Left ventricle myocardium inferior (tissue), 1 donor: ENCODE measurements around the gene TWSG1. TPM values are rescaled to one million over a fixed set of nuclear protein-coding genes. Genes with fewer than 3 reads are reported as not detected.
"Not testable (repeated sequence)": the region's sequence is repeated elsewhere in the genome, so short reads cannot be mapped to it uniquely, and the experiment has no call there.

ENCODE experiments used
- DNase-seq: peaks from one replicate; pipeline ENCODE4 v3.0.0-alpha.2; 2020
- H3K27ac ChIP-seq: fragments of 200-600 bp; replicated peaks from 2 replicates; pipeline ENCODE4 v1.8.0; 2021
- H3K27me3 ChIP-seq: fragments of 200-600 bp; 2 replicates; pipeline ENCODE4 v1.8.0; 2021; ENCODE audit warnings: low read depth
- H3K36me3 ChIP-seq: fragments of 200-600 bp; 2 replicates; pipeline ENCODE4 v1.8.0; 2021
- H3K4me1 ChIP-seq: fragments of 200-600 bp; 2 replicates; pipeline ENCODE4 v1.8.0; 2021
- H3K4me3 ChIP-seq: fragments of 200-600 bp; 2 replicates; pipeline ENCODE4 v1.8.0; 2021; ENCODE audit warnings: mild to moderate bottlenecking, moderate library complexity
- H3K9me3 ChIP-seq: fragments of 200-600 bp; replicated peaks from 2 replicates; pipeline ENCODE4 v1.8.0; 2021
- intact Hi-C: fragments of 100-400 bp; cut with micrococcal nuclease; formaldehyde crosslinking; loops from one replicate; pipeline ENCODE4 v1.11.0; 2022
- total RNA-seq: library from RNA; stranded (reverse); fragmentation: NEBNext Ultra II Directional; extraction: Animal tissue kit (Norgen Biotek cat#: 25700); gene quantifications from one replicate; pipeline ENCODE4 v1.2.1, GENCODE V29; 2021
- TF ChIP-seq, protein P1 (sequence below): fragments of 200-600 bp; IDR thresholded peaks from 2 replicates; pipeline ENCODE4 v1.8.0; 2021; ENCODE audit warnings: antibody characterized with exemption, mild to moderate bottlenecking, borderline replicate concordance
- donor health status: DM: no; HTN: yes; CAD: no; lungs with severe emphysema.

Gene TWSG1
- total RNA-seq, 1 donor from 2014 or later, result 12.1 TPM

DNA sequence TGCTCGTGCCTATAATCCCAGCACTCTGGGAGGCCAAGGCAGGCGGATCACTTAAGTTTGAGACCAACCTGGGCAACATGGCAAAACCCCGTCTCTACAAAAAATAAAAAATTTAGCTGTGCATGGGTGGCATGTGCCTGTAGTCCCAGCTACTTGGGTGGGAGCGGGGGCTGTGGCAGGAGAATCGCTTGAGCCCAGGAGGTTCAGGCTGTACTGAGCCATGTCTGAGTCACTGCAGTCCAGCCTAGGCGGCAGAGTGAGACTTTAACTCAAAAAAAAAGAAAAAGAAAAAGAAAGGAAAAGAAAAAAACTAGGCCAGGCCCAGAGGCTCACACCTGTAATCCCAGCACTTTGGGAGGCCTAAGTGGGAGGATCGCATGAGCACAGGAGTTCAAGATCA is 30.8 kb downstream of the TWSG1 start:
- Histone ChIP-seq H3K27ac (no peak overlapping the region), H3K27me3 (no peaks in the 10 kb centered on the region), H3K4me1 (no peaks in the 10 kb centered on the region), H3K9me3 (no peaks in the 10 kb centered on the region), H3K36me3 (peaks cover 22% of the 10 kb centered on the region), H3K4me3 (no peak overlapping the region)
- TF ChIP-seq, protein P1, sequence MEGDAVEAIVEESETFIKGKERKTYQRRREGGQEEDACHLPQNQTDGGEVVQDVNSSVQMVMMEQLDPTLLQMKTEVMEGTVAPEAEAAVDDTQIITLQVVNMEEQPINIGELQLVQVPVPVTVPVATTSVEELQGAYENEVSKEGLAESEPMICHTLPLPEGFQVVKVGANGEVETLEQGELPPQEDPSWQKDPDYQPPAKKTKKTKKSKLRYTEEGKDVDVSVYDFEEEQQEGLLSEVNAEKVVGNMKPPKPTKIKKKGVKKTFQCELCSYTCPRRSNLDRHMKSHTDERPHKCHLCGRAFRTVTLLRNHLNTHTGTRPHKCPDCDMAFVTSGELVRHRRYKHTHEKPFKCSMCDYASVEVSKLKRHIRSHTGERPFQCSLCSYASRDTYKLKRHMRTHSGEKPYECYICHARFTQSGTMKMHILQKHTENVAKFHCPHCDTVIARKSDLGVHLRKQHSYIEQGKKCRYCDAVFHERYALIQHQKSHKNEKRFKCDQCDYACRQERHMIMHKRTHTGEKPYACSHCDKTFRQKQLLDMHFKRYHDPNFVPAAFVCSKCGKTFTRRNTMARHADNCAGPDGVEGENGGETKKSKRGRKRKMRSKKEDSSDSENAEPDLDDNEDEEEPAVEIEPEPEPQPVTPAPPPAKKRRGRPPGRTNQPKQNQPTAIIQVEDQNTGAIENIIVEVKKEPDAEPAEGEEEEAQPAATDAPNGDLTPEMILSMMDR, result no peak
- intact Hi-C loops, result no loop called here
- DNase-seq, result no peak

DNA sequence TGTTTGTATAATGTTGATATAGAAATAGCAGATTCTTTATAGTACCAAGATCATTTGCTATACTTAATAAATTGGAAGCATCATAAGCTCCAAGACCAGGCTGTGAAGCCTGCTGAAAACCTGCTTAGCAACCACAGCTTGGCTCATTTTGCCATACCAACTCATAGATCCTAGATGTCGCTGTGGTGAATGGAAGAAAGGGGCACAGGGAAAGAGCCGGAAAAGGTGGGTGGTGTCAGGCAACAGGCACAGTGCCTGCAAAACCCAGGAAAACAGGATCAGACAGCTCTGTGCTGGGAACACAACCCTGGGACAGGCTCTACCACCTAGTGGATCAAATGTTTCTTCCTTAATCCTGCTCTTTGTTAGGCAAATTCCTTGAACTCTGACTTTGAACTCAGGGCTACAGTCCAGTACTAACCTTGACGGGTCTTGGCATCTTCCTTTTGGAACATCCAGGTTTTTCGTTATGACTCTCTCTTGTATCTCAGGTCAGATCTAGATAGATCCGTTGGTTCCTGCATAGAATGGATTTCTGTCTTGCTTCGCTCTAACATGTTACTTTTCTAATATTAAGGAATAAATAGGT is 31.6 kb downstream of the TWSG1 start:
- H3K4me1 ChIP-seq, result no peaks in the 10 kb centered on the region
- intact Hi-C loops, result no loop called here
- TF ChIP-seq, protein P1, result peak; percentile 42
- H3K9me3 ChIP-seq, result no peaks in the 10 kb centered on the region
- H3K36me3 ChIP-seq, result peaks cover 22% of the 10 kb centered on the region
- no peak for DNase-seq
- H3K27ac ChIP-seq, result no peak overlapping the region
- H3K27me3 ChIP-seq, result no peaks in the 10 kb centered on the region
- no peak overlapping the region for H3K4me3 ChIP-seq

DNA sequence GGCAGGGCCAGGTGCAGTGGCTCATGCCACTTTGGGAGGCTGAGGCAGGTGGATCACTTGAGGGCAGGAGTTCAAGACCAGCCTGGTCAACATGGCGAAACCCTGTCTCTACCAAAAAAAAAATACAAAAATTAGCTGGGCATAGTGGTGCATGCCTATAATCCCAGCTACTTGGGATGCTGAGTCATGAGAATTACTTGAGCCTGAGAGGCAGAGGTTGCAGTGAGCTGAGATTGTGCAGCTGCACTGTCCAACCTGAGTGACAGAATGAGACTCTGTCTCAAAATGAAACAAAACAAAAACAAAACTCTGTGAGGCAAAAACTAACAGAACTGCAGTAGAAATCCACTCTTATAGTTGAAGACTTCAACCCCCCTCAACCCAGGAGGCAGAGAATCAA is 38.7 kb downstream of the TWSG1 start:
- intact Hi-C loops, H3K4me3 ChIP-seq, DNase-seq, H3K9me3 ChIP-seq, H3K27me3 ChIP-seq, H3K4me1 ChIP-seq, H3K27ac ChIP-seq: not testable (repeated sequence)
- peaks cover 17% of the 10 kb centered on the region for H3K36me3 ChIP-seq

DNA sequence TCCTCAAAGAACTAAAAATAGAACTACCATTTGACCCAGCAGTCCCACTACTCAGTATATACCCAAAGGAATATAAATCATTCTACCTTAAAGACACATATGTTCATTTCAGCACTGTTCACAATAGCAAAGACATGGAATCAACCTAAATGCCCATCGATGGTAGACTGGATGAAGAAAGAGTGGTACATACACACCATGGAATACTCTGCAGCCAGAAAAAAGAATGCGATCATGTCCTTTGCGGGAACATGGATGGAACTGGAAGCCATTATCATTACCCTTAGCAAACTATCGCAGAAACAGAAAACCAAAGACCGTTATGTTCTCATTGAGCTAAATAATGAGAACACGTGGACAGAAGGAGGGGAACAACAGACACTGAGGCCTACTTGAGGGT is 44.5 kb downstream of the TWSG1 start:
- Histone ChIP-seq H3K27ac (no peak overlapping the region), H3K4me3 (no peak overlapping the region), H3K9me3 (peaks cover 6% of the 10 kb centered on the region), H3K36me3 (peaks cover 12% of the 10 kb centered on the region), H3K4me1 (no peaks in the 10 kb centered on the region), H3K27me3 (no peaks in the 10 kb centered on the region)
- no peak for DNase-seq
- intact Hi-C loops, result no loop called here
- TF ChIP-seq, protein P1, result no peak

DNA sequence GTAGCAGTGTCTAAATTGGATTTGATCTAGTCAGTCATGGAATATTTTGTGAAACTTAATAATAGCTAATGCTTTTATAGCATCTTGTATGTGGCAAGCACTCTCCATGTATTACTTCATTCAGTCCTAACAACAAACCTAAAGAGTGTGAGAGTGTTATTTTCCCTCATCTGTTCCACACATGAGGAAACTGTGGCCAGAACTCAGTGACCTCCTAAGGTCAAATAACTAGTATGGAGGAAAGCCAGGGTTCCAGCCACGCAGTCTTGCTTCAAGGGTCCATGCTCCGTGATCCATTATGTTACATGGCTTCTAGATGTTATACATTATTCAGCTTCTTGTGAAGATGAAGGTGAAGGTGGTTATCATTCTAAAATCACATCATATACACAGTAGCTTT is 45.5 kb downstream of the TWSG1 start:
- TF ChIP-seq, protein P1, result no peak
- Histone ChIP-seq H3K4me1 (no peaks in the 10 kb centered on the region), H3K9me3 (peaks cover 6% of the 10 kb centered on the region), H3K27me3 (no peaks in the 10 kb centered on the region), H3K27ac (no peak overlapping the region), H3K4me3 (no peak overlapping the region), H3K36me3 (peaks cover 12% of the 10 kb centered on the region)
- DNase-seq, result no peak
- intact Hi-C loops, result no loop called here

DNA sequence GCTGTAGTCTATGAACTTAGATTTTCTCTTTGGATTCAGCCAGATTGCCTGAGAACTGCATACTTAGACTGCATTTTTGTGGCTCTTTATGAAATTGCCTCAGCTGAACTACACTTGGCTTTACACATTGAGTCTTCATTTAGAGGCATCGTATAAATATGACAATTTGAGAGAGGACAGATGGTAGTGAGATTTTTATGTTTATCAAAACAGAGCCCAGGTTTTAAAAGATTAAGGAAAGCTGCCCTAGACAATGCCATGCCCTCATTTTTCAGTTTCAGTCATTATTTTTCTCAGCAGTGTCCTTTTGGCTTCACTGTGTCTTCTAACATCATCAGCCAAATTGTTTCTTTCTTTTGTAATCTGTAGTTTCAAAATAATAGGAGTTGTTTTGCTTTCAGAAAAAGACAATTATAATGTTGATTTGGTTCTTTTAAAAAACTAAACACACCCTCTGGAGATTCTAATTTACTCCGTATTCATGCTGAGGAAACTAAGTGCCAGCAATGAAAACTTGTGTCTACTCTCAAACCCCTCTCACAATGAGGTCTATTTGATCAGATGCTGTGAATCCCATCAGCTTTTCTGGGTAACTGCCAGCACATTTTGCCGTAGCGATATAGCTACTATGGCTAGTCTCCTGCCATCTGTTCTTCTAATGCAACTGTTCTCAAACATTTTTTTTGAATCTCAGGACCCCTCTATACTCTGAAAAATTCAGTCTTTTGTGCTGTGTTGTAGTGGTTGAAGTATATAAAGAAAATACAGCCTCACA is 46.2 kb downstream of the TWSG1 start:
- intact Hi-C loops, result no loop called here
- TF ChIP-seq, protein P1, result no peak
- Histone ChIP-seq H3K9me3 (peaks cover under 1% of the 10 kb centered on the region), H3K27ac (no peak overlapping the region), H3K36me3 (peaks cover 7% of the 10 kb centered on the region), H3K4me1 (no peaks in the 10 kb centered on the region), H3K27me3 (no peaks in the 10 kb centered on the region), H3K4me3 (no peak overlapping the region)
- DNase-seq, result no peak
